Endothelial cell of umbilical vein (primary cell): ENCODE results near the gene EPN1. TPM values are rescaled to one million over a fixed set of nuclear protein-coding genes. Genes with fewer than 3 reads are reported as not detected.

Experiments used
- BruUV-seq: library from RNA; stranded (reverse); fragments of 400-500 nt; replicated peaks from 2 replicates; lab custom pipeline; 2021; lab: Mats Ljungman, UMichigan
- CTCF ChIA-PET: fragments of 300-600, 350-600 bp; sonication (Branson Sonifier 250); formaldehyde crosslinking; loops from one replicate; lab custom pipeline; 2021; ENCODE audit warnings: antibody characterized with exemption, inconsistent platforms; lab: Charles Lee
- POLR2A ChIA-PET: fragments of 300-600, 350-600 bp; sonication (Branson Sonifier 250); formaldehyde crosslinking; loops from one replicate; lab custom pipeline; 2021; ENCODE audit warnings: antibody characterized with exemption, inconsistent platforms; lab: Charles Lee
- DNase-seq: peaks from one replicate; pipeline ENCODE4 v3.0.0-alpha.2; 2011; ENCODE audit warnings: low read depth, low spot score
- FAIRE-seq: peaks from 2 replicates; lab custom pipeline; 2011; peaks lifted over from hg19 to GRCh38; lab: Jason Lieb, UNC
- H2AFZ ChIP-seq: 2 replicates; pipeline ENCODE4 v1.6.0; 2012; ENCODE audit warnings: low read depth, low read length, control low read depth, inconsistent platforms
- H3K27ac ChIP-seq: 2 replicates; pipeline ENCODE4 v1.5.1; 2011; ENCODE audit warnings: low read depth, mild to moderate bottlenecking, control low read depth, low read length, moderate library complexity; ENCODE audit not compliant: insufficient read depth
- H3K27me3 ChIP-seq, 2 experiments: 2 replicates each; pipeline versions ENCODE4 v1.6.0 to v1.6.1; 2011; ENCODE audit warnings: low read length in 2 of 2, mixed read lengths in 1 of 2; ENCODE audit not compliant: control insufficient read depth in 2 of 2, insufficient read depth in 2 of 2
- H3K36me3 ChIP-seq, 2 experiments: 2 replicates in 1 of 2; 3 replicates in 1 of 2; pipeline ENCODE4 v1.5.1; 2011; ENCODE audit warnings: low read length in 2 of 2, mild to moderate bottlenecking in 1 of 2, moderate library complexity in 1 of 2; ENCODE audit not compliant: control insufficient read depth in 2 of 2, insufficient read depth in 2 of 2; ENCODE audit errors: extremely low read depth in 1 of 2
- H3K4me1 ChIP-seq: 3 replicates; pipeline ENCODE4 v1.5.1; 2011; ENCODE audit warnings: mild to moderate bottlenecking, low read length; ENCODE audit not compliant: control insufficient read depth, insufficient read depth; ENCODE audit errors: extremely low read depth
- H3K4me2 ChIP-seq: 2 replicates; pipeline ENCODE4 v1.6.1; 2011; ENCODE audit warnings: low read length, control low read depth, mixed read lengths; ENCODE audit not compliant: insufficient read depth
- H3K4me3 ChIP-seq, 3 experiments: fragments of 200-600 bp in 1 of 3; sonication (generic), shearing (Covaris generic) in 1 of 3; replicated peaks in 1 of 3; 2 replicates each; pipeline ENCODE4 v1.5.1; 2011 to 2016; ENCODE audit warnings: control low read depth in 3 of 3, low read length in 3 of 3, mild to moderate bottlenecking in 2 of 3, inconsistent platforms in 1 of 3, low read depth in 1 of 3, moderate library complexity in 1 of 3; ENCODE audit not compliant: insufficient read depth in 1 of 3
- H3K79me2 ChIP-seq: 2 replicates; pipeline ENCODE4 v1.6.0; 2012; ENCODE audit warnings: low read length, inconsistent platforms; ENCODE audit not compliant: control insufficient read depth, insufficient read depth
- H3K9ac ChIP-seq: replicated peaks from 2 replicates; pipeline ENCODE3; 2011; ENCODE audit warnings: low read length, control low read depth; ENCODE audit not compliant: insufficient read depth; ENCODE audit errors: extremely low read depth
- H3K9me1 ChIP-seq: replicated peaks from 3 replicates; pipeline ENCODE4 v1.6.0; 2011; ENCODE audit warnings: mild to moderate bottlenecking, low read length; ENCODE audit not compliant: control insufficient read depth, insufficient read depth; ENCODE audit errors: extremely low read depth
- H3K9me3 ChIP-seq: replicated peaks from 2 replicates; pipeline ENCODE4 v1.5.1; 2012; ENCODE audit warnings: low read length, inconsistent platforms; ENCODE audit not compliant: control insufficient read depth, insufficient read depth
- H4K20me1 ChIP-seq: replicated peaks from 2 replicates; pipeline ENCODE3; 2011; ENCODE audit warnings: mild to moderate bottlenecking, low read length; ENCODE audit not compliant: control insufficient read depth, insufficient read depth; ENCODE audit errors: extremely low read depth
- EZH2 ChIP-seq: IDR thresholded peaks from 2 replicates; pipeline ENCODE4 v1.6.1; 2012; ENCODE audit warnings: borderline replicate concordance, low read depth, mild to moderate bottlenecking, moderate library complexity, low read length, inconsistent platforms; ENCODE audit not compliant: severe bottlenecking
- FOS ChIP-seq: IDR thresholded peaks from 2 replicates; pipeline ENCODE4 v1.6.1; 2011; ENCODE audit warnings: mild to moderate bottlenecking, low read length, moderate library complexity, borderline replicate concordance; ENCODE audit not compliant: insufficient read depth
- GATA2 ChIP-seq: IDR thresholded peaks from 2 replicates; pipeline ENCODE4 v1.7.0; 2011; ENCODE audit warnings: low read depth, mild to moderate bottlenecking, moderate library complexity, mixed read lengths, low read length; ENCODE audit not compliant: insufficient read length, insufficient read depth
- JUN ChIP-seq: IDR thresholded peaks from 2 replicates; pipeline ENCODE4 v1.6.1; 2011; ENCODE audit warnings: borderline replicate concordance, low read depth; ENCODE audit not compliant: insufficient read length, insufficient read depth
- MYC ChIP-seq: IDR thresholded peaks from one replicate; pipeline ENCODE4 v1.6.1; 2011; ENCODE audit warnings: mild to moderate bottlenecking, low read depth, low read length
- POLR2A ChIP-seq: IDR thresholded peaks from 2 replicates; pipeline ENCODE4 v1.6.1; 2012; ENCODE audit warnings: low read depth, mild to moderate bottlenecking, control low read depth, low read length
- POLR2AphosphoS5 ChIP-seq: IDR thresholded peaks from 2 replicates; pipeline ENCODE4 v1.6.1; 2012; ENCODE audit warnings: low read depth, mild to moderate bottlenecking, control low read depth, low read length, moderate library complexity; ENCODE audit not compliant: insufficient read depth
- dilution Hi-C: fragments of 300-500 bp; cut with MboI; formaldehyde crosslinking; loops from one replicate; pipeline ENCODE4 v1.15.0; 2019; ENCODE audit warnings: low sequenced_read_pairs; ENCODE audit not compliant: extremely low pct_ligation_motif_present
- intact Hi-C: fragments of 100-400 bp; cut with micrococcal nuclease; formaldehyde crosslinking; loops from one replicate; pipeline ENCODE4 v1.10.0; 2022
- polyA plus RNA-seq, 4 experiments: library from polyadenylated mRNA; depleted of rRNA in 3 of 4; stranded (reverse) in 3 of 4; unstranded in 1 of 4; fragments of >200 nt; gene quantifications; 2 replicates each; pipeline versions ENCODE4 v1.2.1 to v1.2.3, GENCODE V29; 2011 to 2012; ENCODE audit warnings: missing spikeins in 1 of 4
- total RNA-seq: library from RNA; stranded (reverse); gene quantifications from 2 replicates; pipeline ENCODE4 v1.2.3, GENCODE V29; 2021
- TF ChIP-seq, protein P1 (sequence below), 2 donors: IDR thresholded peaks; 1 replicate in 1 of 2; 2 replicates in 1 of 2; pipeline ENCODE4 v1.5.1; 2011; ENCODE audit warnings: low read length in 2 of 2, mild to moderate bottlenecking in 2 of 2, moderate library complexity in 2 of 2, control low read depth in 1 of 2, inconsistent platforms in 1 of 2, low read depth in 1 of 2; ENCODE audit not compliant: insufficient read depth in 1 of 2; ENCODE audit errors: extremely low read depth in 1 of 2
- TF ChIP-seq, protein P2 (sequence below): IDR thresholded peaks from 2 replicates; pipeline ENCODE4 v1.6.1; 2011; ENCODE audit not compliant: insufficient read depth, insufficient read length

EPN1 gene
- total and polyA plus RNA-seq, 2 donors (not counting 3 experiments of a cell fraction or from before 2014, with no cell fraction given) = 87.2 to 138 TPM

DNA sequence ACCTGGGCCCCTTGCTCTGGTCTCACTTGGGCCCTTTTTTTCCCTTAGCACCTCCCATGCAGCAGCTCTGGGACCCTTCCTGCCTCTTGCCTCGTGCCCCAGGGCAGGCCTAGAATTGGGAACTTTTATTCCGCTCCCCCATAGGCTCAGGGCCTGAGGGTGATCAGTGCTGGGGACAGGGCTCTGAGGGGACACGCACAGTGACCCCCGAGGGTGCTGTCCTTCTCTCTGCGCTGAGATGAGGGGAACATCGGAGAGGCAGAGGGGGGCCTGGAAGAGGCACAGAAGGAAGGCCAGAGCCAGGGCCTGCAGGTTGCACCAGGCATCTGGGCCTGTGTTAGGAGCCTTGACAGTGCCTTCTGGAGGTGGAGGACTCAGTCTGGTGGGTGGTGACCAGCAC is 10.8 kb downstream of the EPN1 start:
- H4K20me1 ChIP-seq = no peaks in the 10 kb centered on the region
- peaks cover 3 to 57% of the 10 kb centered on the region in 2 experiments for H3K36me3 ChIP-seq
- DNase-seq (no peak), FAIRE-seq (no peak)
- H3K79me2 ChIP-seq = peaks cover 44% of the 10 kb centered on the region
- H3K4me2 ChIP-seq = no peak overlapping the region
- no peaks in the 10 kb centered on the region for H3K27me3 ChIP-seq
- H3K9me1 ChIP-seq = no peaks in the 10 kb centered on the region
- TF ChIP-seq, protein P1, sequence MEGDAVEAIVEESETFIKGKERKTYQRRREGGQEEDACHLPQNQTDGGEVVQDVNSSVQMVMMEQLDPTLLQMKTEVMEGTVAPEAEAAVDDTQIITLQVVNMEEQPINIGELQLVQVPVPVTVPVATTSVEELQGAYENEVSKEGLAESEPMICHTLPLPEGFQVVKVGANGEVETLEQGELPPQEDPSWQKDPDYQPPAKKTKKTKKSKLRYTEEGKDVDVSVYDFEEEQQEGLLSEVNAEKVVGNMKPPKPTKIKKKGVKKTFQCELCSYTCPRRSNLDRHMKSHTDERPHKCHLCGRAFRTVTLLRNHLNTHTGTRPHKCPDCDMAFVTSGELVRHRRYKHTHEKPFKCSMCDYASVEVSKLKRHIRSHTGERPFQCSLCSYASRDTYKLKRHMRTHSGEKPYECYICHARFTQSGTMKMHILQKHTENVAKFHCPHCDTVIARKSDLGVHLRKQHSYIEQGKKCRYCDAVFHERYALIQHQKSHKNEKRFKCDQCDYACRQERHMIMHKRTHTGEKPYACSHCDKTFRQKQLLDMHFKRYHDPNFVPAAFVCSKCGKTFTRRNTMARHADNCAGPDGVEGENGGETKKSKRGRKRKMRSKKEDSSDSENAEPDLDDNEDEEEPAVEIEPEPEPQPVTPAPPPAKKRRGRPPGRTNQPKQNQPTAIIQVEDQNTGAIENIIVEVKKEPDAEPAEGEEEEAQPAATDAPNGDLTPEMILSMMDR (IDR thresholded peaks at IDR 0.05; ENCODE audit: extremely low read depth in 1 of 2, insufficient read depth in 1 of 2, low read depth in 1 of 2, low read length in 2 of 2) = no peak
- TF ChIP-seq POLR2AphosphoS5 = no peak
- no peak for TF ChIP-seq POLR2A
- TF ChIP-seq GATA2 = no peak
- TF ChIP-seq, protein P2, sequence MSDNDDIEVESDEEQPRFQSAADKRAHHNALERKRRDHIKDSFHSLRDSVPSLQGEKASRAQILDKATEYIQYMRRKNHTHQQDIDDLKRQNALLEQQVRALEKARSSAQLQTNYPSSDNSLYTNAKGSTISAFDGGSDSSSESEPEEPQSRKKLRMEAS = no peak
- TF ChIP-seq JUN = no peak
- TF ChIP-seq MYC = no peak
- no peak for TF ChIP-seq EZH2
- TF ChIP-seq FOS = no peak
- H3K9me3 ChIP-seq = no peaks in the 10 kb centered on the region
- dilution Hi-C loops (no loop called here), intact Hi-C loops (no loop called here)
- CTCF ChIA-PET = no interaction called here
- H3K4me1 ChIP-seq = no peaks in the 10 kb centered on the region
- H3K4me3 ChIP-seq = no peak overlapping the region
- POLR2A ChIA-PET = no interaction called here
- H2AFZ ChIP-seq = no peak overlapping the region
- no peak overlapping the region for H3K27ac ChIP-seq
- BruUV-seq = no TSS peak
- no peak overlapping the region for H3K9ac ChIP-seq
